Tibial nerve (tissue), 4 donors: Measurements from ENCODE around the gene TAF11L3.
"Not testable (repeated sequence)": the region's sequence is repeated elsewhere in the genome, so short reads cannot be mapped to it uniquely, and the experiment has no call there.

Experiments
- EP300 ChIP-seq, 2 donors: sonication (generic); formaldehyde crosslinking; IDR thresholded peaks; one replicate each; pipeline ENCODE4 v1.6.1; 2017; ENCODE audit warnings: antibody characterized with exemption in 2 of 2, mild to moderate bottlenecking in 1 of 2
- POLR2A ChIP-seq, 2 donors: fragments of 450-650 bp; IDR thresholded peaks; one replicate each; pipeline ENCODE4 v1.6.1; 2017; ENCODE audit warnings: antibody characterized with exemption in 2 of 2, mild to moderate bottlenecking in 2 of 2, moderate library complexity in 2 of 2
- TF ChIP-seq, protein P1 (sequence below), 5 experiments: fragments of 200-600 bp in 3 of 5; fragments of 450-650 bp in 2 of 5; sonication (generic) in 3 of 5; IDR thresholded peaks; one replicate each; pipeline ENCODE4 v1.5.1; 2016 to 2019; ENCODE audit warnings: antibody characterized with exemption in 5 of 5, mild to moderate bottlenecking in 3 of 5, moderate library complexity in 2 of 5

- TF ChIP-seq POLR2A, EP300 (IDR thresholded peaks at IDR 0.05): not testable (repeated sequence)
- TF ChIP-seq, protein P1, sequence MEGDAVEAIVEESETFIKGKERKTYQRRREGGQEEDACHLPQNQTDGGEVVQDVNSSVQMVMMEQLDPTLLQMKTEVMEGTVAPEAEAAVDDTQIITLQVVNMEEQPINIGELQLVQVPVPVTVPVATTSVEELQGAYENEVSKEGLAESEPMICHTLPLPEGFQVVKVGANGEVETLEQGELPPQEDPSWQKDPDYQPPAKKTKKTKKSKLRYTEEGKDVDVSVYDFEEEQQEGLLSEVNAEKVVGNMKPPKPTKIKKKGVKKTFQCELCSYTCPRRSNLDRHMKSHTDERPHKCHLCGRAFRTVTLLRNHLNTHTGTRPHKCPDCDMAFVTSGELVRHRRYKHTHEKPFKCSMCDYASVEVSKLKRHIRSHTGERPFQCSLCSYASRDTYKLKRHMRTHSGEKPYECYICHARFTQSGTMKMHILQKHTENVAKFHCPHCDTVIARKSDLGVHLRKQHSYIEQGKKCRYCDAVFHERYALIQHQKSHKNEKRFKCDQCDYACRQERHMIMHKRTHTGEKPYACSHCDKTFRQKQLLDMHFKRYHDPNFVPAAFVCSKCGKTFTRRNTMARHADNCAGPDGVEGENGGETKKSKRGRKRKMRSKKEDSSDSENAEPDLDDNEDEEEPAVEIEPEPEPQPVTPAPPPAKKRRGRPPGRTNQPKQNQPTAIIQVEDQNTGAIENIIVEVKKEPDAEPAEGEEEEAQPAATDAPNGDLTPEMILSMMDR (IDR thresholded peaks at IDR 0.05), result not testable (repeated sequence)
These were observed 20.2 kb upstream of the TAF11L3 start, which contains the start of gene TAF11L2 for GRCh38 chr5:17497931-17498330.
